ENCODE results near the gene NBPF1.
"Not testable (repeated sequence)": the region's sequence is repeated elsewhere in the genome, so short reads cannot be mapped to it uniquely, and the experiment has no call there.

The NBPF1 gene

GRCh38 chr1:16607433-16607851 is 5.9 kb downstream of the NBPF1 start:
- FAIRE-seq (no peak), DNase-seq (ENCODE audit: insufficient read length, low spot score) (no peak)
- no peak for TF ChIP-seq POLR2A (IDR thresholded peaks at IDR 0.05; ENCODE audit: low read depth, low read length)

DNA sequence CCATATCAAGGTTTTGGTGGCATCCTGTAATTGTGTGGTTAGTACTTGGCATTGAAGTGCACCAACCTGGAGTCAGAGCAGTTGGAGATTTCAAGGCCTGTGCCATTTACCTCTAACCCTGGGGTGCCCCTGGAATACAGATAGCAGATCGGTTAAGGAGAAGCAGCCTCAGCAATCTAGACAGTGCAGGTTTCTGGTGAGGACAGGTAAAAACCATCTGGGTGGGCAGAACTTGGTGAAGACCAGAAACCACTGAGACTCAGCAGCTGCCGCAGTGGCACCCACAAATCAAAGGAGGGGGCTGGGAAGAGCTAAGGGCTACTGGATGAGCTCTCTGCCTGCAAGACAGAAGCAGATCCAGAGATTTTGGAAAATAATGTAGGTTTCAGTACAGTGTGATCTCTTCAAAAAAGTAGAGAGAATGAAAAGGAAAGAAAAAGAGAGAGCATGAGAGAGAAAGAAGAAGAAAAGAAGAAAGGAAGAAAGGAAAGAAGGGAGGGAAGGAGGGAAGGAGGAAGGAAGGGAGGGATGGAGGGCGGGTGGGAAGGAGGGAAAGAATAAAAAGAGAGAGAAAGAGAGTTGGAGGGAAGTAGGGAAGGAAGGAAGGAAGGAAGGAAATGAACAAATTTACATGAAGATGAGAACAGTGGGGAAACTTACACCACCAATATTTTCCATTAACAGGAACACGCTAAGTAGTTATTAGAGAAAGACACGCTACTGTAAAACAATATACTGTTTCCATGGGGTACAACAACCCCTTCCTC is 6.5 kb downstream of the NBPF1 start:
- DNase-seq (ENCODE audit: insufficient read length, low spot score); FAIRE-seq: not testable (repeated sequence)

DNA sequence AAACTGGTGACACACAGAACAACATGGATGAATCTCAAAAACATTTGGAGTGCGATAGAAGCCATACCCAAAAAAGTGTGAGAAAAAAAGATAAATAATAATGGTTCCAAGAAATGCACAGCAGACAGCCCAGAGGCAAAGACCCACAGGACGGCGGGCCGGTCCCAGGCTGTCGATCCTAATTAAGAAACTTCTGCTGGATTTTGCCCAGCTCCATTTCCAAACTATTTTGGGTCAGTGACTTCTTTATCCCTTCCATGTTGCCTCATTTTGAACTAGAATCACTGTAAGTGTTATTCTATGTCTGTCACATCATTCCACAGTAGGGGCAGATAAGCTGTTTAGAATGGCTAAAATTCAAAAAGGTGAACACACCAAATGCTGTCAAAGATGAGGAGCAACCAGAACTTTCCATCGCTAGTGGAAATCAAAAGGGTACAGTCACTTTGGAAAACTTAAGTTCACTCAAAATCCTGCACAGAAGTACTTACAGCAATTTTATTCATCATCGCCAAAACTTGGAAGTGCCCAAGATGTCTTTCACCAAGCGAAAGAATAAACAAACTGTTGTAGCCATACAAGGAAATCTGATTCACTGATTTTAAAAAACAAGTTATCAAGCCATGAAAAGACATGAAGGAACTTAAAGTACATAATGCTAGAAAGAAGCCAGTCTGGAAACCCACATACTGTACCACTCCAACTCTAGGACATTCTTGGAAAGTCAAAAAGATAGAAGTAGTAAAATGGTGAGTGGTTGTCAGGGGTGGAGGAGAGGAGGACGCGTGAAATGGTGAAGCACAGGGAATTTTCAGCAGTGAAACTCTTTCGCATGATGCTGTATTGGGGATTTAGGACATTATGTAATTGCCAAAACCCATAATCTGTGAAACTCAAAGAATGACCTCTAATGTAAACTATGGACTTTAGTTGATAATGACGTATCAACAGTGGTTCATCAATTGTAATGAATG is 7.5 kb downstream of the NBPF1 start:
- FAIRE-seq (no peak), DNase-seq (ENCODE audit: insufficient read length, low spot score) (no peak)
- no peak for TF ChIP-seq POLR2A (IDR thresholded peaks at IDR 0.05; ENCODE audit: low read depth, low read length)

DNA sequence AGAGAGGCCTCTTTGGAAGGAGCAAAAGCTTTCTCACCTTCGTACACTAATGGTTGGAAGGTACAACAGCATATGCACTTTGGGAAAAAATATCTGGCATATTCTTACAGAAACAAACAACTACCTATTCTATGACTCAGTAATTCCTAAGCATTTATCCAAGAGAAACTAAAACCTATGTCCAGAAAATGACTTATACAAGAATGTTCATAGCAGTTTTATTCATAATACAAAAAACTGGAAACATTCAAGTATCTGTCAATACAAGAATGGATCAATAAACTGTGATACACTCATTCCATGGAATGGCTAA is 8.2 kb downstream of the NBPF1 start:
- DNase-seq (ENCODE audit: insufficient read length, low spot score) (no peak), FAIRE-seq (no peak)
- TF ChIP-seq POLR2A (IDR thresholded peaks at IDR 0.05; ENCODE audit: low read depth, low read length), result no peak

DNA sequence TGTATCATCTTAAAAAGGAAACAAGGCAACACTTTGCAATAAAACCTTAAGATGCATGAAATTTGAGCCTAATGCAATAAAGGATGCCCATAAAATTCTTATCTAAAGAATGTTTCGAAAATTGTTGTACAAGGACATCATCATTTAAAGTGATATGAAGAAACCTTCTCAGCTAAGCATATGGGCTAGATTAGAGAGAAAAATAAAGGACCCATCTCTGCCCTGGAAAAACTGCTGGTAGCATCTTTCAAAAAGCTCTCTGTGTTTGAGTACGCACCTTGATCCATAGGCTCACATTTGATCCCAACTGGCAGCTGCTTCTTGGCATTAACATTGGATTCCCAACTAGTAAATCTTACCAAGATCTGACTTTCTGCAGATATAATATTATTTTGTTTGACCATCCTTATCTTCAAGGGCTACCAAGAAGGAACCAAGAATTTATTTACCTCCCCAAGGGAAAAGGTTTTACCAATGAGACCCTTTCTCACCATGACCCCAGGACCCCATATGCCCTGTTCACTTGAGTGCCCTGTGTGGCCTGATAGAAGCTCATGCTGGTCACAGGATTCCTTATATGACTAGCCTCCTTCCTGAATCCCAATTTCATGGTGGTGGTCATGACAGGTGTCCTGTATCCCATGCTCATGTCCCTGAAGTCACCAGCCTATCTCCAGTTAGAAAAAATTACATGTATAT is 8.7 kb downstream of the NBPF1 start:
- FAIRE-seq; DNase-seq (ENCODE audit: insufficient read length, low spot score): not testable (repeated sequence)

DNA sequence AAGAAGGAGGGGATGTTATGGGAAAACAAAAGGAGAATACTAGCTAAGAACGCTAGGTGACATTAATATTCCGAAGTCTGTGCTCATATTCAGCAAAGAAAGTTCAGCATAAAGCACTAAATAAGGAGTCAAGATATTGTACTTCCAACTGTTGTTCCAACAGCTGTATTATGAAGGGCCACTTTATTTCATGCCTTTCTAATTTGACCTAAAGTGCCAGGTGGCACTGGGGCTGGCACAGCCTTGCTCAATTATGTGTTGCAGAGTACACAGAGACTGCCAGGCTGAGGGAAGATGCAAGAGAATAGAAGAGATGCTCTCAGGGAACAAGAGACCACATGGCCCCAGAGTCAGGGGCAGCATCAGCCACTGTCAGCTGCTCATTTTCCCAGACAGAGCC is 9.7 kb downstream of the NBPF1 start:
- DNase-seq (ENCODE audit: insufficient read length, low spot score); FAIRE-seq: not testable (repeated sequence)

DNA sequence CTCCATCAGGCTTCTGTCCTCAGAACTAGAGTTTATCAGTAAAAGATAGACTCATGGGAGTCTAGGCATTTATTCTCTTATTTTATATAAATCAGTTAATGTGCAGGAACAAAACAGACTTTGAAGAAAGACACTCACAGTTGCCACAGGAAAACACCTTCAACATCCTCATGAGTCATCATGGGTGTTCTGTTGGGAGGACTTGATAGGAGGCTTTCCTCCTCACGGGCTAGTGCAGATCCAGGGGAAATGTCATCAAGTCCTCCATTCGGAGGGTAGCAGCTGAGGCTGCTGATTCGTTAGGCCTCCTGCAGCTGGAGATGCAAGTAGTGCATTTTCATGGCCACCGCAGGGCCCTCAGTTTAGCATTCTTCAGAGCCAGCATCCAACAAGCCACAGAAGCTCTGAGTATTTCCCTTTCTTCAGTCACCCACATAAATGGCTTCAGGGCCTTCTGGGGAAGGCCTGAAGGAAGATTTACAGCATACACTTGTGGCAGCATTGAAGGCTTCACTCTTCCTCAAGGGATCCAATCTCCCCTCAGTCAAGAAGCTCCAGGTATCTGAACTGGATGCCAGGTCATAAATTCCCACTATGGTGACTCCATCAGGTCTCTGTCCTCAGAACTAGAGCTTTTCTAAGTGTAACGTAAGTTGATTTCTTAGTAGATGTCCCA is 10.9 kb downstream of the NBPF1 start:
- not testable (repeated sequence) for DNase-seq (ENCODE audit: insufficient read length, low spot score)
- FAIRE-seq, result peak; percentile 58

GRCh38 chr1:16600855-16601786 is 12.2 kb downstream of the NBPF1 start:
- not testable (repeated sequence) for FAIRE-seq; DNase-seq (ENCODE audit: insufficient read length, low spot score)

DNA sequence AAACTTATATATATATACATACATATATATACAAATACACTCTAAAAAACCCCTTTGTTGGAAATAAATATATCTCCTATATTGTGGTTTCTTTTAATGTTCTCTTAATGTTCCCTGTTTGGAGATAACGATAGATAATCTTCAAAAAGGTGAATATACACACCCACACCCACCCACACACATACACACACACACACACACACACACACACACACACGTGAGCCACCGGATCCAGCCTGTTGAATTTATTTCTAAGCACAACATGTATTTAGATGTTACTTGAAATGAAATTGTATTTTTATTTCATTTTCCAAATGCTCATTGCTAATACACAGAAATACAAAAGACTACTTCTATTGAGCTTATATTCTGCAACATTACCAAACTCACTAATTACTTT is 14.0 kb downstream of the NBPF1 start:
- DNase-seq (ENCODE audit: insufficient read length, low spot score); FAIRE-seq: not testable (repeated sequence)

DNA sequence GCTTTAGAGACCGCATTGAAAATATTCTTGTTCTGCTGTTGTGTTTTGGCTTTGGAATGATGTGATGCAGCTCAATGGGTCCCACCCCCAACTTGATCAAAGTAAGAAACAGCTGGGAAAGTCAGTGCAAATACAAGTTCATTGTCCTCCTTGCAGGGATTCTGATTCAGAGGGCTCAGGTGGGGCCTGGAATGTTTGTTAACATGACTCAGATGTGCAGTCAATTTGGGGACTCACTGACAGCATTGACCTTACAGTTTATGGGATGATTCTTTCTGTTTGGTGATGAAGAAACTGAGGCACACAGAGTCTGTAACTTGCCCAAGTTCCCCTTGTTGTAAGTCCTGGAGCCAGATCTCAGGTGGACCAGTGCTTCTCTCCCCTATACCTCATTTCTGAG is 18.1 kb downstream of the NBPF1 start:
- FAIRE-seq, result not testable (repeated sequence)

GRCh38 chr1:16591845-16592244 is 21.5 kb downstream of the NBPF1 start:
- DNase-seq (ENCODE audit: insufficient read length, low spot score); FAIRE-seq: not testable (repeated sequence)

More for the DNA sequence above, 18.1 kb downstream of the NBPF1 start:
- DNase-seq (ENCODE audit: insufficient read length, low spot score), result not testable (repeated sequence)

DNA sequence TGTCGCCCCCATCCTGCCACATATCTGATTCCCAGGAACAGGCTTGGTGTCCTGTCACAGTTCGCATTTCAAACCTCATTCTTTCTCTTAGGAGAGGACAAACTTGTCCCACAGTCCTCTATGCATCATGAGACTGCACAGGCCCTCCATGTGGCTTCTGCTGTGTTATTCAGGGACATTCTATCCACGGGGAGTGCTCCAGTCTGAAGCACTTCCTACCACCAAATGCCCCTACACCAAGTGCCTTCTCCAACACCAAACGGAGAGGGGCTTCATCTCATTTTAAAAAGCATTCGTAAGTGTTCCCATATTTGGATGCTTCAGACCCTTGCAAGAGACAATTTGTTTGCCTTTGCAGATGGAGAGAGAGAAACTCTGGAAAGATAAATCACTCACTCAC is 25.3 kb downstream of the NBPF1 start:
- DNase-seq (ENCODE audit: insufficient read length, low spot score); FAIRE-seq: not testable (repeated sequence)

DNA sequence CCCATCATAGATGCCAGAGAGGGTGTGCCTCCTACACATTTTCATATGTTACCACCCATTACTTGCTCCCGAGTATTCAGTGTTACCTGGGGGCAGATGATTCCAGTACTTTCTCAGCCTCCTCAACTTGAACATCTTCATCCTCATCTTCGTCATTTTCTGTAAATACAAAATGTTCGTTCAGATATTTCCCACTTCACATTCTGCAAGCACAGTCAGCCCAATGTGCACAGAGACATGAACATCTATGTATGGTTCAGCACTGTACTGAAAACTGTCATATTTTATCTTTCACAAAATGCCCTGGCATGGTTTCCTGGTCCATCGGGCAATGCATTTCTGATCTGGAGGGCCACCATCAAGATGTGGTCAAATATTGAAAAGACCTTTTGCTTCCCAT is 25.7 kb downstream of the NBPF1 start:
- FAIRE-seq; DNase-seq (ENCODE audit: insufficient read length, low spot score): not testable (repeated sequence)

DNA sequence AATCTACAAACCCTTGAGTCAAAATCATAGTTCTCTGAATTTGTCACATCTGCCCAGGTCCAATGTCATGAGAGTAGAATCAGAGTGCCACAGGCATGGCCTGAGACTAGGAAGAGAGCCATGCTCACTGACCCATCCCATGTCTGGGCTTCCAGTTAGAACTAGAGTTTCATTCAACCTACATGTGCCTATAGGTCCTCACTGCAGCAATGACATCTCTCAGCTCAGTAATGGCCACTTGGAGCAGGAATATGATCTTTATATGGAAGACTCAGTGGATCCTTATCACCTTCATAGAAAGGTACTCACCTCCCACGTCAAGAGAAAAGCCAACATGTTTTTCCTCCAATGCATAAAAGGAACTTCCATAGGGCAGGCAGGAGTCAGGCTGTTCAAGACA is 48.0 kb downstream of the NBPF1 start:
- not testable (repeated sequence) for DNase-seq (ENCODE audit: insufficient read length, low spot score); FAIRE-seq

DNA sequence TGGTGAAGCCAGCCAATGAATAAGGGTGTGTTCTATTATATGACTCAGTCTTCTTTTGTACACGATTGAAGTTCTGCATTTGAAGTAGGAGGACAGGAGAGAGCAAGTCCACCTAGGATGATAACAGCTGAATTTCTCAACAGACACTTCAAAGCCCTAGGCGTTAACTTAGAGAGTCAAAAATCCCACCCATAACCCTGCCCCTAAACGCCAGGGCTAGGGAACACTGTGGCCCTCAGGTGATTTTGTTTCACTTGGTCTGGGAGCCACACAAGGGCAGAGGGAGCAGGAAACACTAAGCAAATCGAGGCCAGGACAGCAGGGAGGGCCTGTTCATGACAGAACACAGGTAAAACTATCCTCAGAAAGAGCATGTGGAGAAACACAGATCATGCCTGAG is 52.3 kb downstream of the NBPF1 start:
- DNase-seq (ENCODE audit: insufficient read length, low spot score); FAIRE-seq: not testable (repeated sequence)

DNA sequence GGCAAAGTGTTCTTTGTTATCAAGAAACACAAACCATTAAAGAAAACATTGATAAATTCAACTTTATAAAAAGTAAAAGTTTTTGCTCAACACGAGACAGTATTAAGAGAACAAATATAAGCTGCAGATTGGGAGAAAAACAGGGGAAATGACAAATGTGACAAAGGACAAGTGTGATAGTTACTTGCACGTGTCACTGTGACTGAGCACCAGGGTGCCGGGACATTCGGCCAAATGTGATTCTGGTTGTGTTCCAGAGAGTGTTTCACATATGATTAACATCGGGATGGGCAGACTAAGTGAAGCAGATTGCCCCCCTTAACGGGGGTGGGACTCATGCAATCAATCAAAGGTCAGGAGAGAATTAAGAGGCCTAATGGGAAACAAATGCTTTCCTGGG is 52.9 kb downstream of the NBPF1 start:
- FAIRE-seq; DNase-seq (ENCODE audit: insufficient read length, low spot score): not testable (repeated sequence)

GRCh38 chr1:16559688-16560087 is 53.7 kb downstream of the NBPF1 start:
- FAIRE-seq; DNase-seq (ENCODE audit: insufficient read length, low spot score): not testable (repeated sequence)

- FAIRE-seq; DNase-seq (ENCODE audit: insufficient read length, low spot score): not testable (repeated sequence)
Measured at GRCh38 chr1:16557034-16557433, 56.3 kb downstream of the NBPF1 start.
